Stimulated activated naive CD8-positive, alpha-beta T cell treated with anti-CD3 and anti-CD28 coated beads, Interleukin-15, amount 100 ng/mL, for 72 hours (primary cell): ENCODE results near the gene PPP2R1B.
"Not testable (repeated sequence)": the region's sequence is repeated elsewhere in the genome, so short reads cannot be mapped to it uniquely, and the experiment has no call there.

Source experiments
- ATAC-seq: fragments of 150-1000 bp; cut with Tn5 transposase; 2 replicates; pipeline ENCODE4 v1.10.0; 2021; ENCODE audit warnings: mild to moderate bottlenecking, moderate library complexity
- DNase-seq, 2 donors: peaks; one replicate each; pipeline ENCODE4 v3.0.0; 2021 to 2022
- H3K27ac Mint-ChIP-seq, 2 donors: one replicate each; pipeline ENCODE4 v1.8.0; 2022; ENCODE audit warnings: mild to moderate bottlenecking in 2 of 2, mixed read lengths in 2 of 2, moderate library complexity in 2 of 2
- H3K27me3 Mint-ChIP-seq: one replicate; pipeline ENCODE4 v1.8.0; 2022; ENCODE audit warnings: mixed read lengths
- H3K4me1 Mint-ChIP-seq: one replicate; pipeline ENCODE4 v1.8.0; 2022; ENCODE audit warnings: mild to moderate bottlenecking, mixed read lengths
- H3K4me3 Mint-ChIP-seq, 2 donors: one replicate each; pipeline ENCODE4 v1.8.0; 2022; ENCODE audit warnings: mild to moderate bottlenecking in 2 of 2, mixed read lengths in 2 of 2, moderate library complexity in 1 of 2
- H3K9me3 Mint-ChIP-seq, 2 donors: one replicate each; pipeline ENCODE4 v1.8.0; 2022; ENCODE audit warnings: mixed read lengths in 2 of 2

Gene PPP2R1B

GRCh38 chr11:111792955-111793500 is 26.8 kb upstream of the PPP2R1B start:
- H3K4me1 Mint-ChIP-seq: peaks cover 12% of the 10 kb centered on the region
- DNase-seq: no peak
- no peaks in the 10 kb centered on the region for H3K27me3 Mint-ChIP-seq
- H3K9me3 Mint-ChIP-seq: peaks cover 0 to 5% of the 10 kb centered on the region in 2 donors
- no peak for ATAC-seq
- no peak overlapping the region for H3K4me3 Mint-ChIP-seq
- no peak overlapping the region for H3K27ac Mint-ChIP-seq

- ATAC-seq (no peak), DNase-seq (no peak)
- Mint-ChIP-seq H3K27me3 (no peaks in the 10 kb centered on the region), H3K4me3 (no peak overlapping the region), H3K27ac (no peak overlapping the region), H3K4me1 (peaks cover 10% of the 10 kb centered on the region), H3K9me3 (no peaks in the 10 kb centered on the region)
Observed at GRCh38 chr11:111792314-111792713, 26.1 kb upstream of the PPP2R1B start.

- H3K9me3 Mint-ChIP-seq: no peaks in the 10 kb centered on the region
- ATAC-seq: no peak
- DNase-seq: no peak
- H3K4me3 Mint-ChIP-seq: no peak overlapping the region
- no peak overlapping the region for H3K27ac Mint-ChIP-seq
- no peaks in the 10 kb centered on the region for H3K4me1 Mint-ChIP-seq
- no peaks in the 10 kb centered on the region for H3K27me3 Mint-ChIP-seq
Observed at GRCh38 chr11:111788464-111788863, 22.3 kb upstream of the PPP2R1B start.

GRCh38 chr11:111788051-111788450 is 21.9 kb upstream of the PPP2R1B start:
- DNase-seq: no peak
- no peaks in the 10 kb centered on the region for H3K4me1 Mint-ChIP-seq
- ATAC-seq: no peak
- no peak overlapping the region for H3K4me3 Mint-ChIP-seq
- H3K27me3 Mint-ChIP-seq: no peaks in the 10 kb centered on the region
- no peak overlapping the region for H3K27ac Mint-ChIP-seq
- no peaks in the 10 kb centered on the region for H3K9me3 Mint-ChIP-seq

GRCh38 chr11:111785886-111786412 is 19.8 kb upstream of the PPP2R1B start:
- no peaks in the 10 kb centered on the region for H3K9me3 Mint-ChIP-seq
- H3K27me3 Mint-ChIP-seq: no peaks in the 10 kb centered on the region
- ATAC-seq: no peak
- peak overlapping the region in 1 of 2 donors; percentile 7 for H3K27ac Mint-ChIP-seq
- H3K4me3 Mint-ChIP-seq: no peak overlapping the region
- DNase-seq: no peak
- no peaks in the 10 kb centered on the region for H3K4me1 Mint-ChIP-seq

GRCh38 chr11:111785076-111785475 is 18.9 kb upstream of the PPP2R1B start:
- Mint-ChIP-seq H3K27ac (peak overlapping the region in 1 of 2 donors; percentile 49), H3K9me3 (no peaks in the 10 kb centered on the region), H3K4me1 (no peaks in the 10 kb centered on the region), H3K27me3 (no peaks in the 10 kb centered on the region), H3K4me3 (no peak overlapping the region)
- ATAC-seq: no peak
- no peak for DNase-seq

GRCh38 chr11:111784311-111784710 is 18.1 kb upstream of the PPP2R1B start:
- peak overlapping the region in 1 of 2 donors; percentile 83 for H3K27ac Mint-ChIP-seq
- ATAC-seq, H3K4me3 Mint-ChIP-seq, H3K4me1 Mint-ChIP-seq, H3K27me3 Mint-ChIP-seq, DNase-seq, H3K9me3 Mint-ChIP-seq: not testable (repeated sequence)

GRCh38 chr11:111782109-111782741 is 16.0 kb upstream of the PPP2R1B start:
- Mint-ChIP-seq H3K27ac (no peak overlapping the region), H3K4me3 (no peak overlapping the region), H3K9me3 (no peaks in the 10 kb centered on the region), H3K27me3 (no peaks in the 10 kb centered on the region), H3K4me1 (no peaks in the 10 kb centered on the region)
- DNase-seq: no peak
- no peak for ATAC-seq

GRCh38 chr11:111779118-111779517 is 12.9 kb upstream of the PPP2R1B start:
- ATAC-seq (no peak), DNase-seq (no peak)
- H3K4me1 Mint-ChIP-seq: no peaks in the 10 kb centered on the region
- H3K4me3 Mint-ChIP-seq: no peak overlapping the region
- H3K9me3 Mint-ChIP-seq: no peaks in the 10 kb centered on the region
- H3K27me3 Mint-ChIP-seq: no peaks in the 10 kb centered on the region
- H3K27ac Mint-ChIP-seq: no peak overlapping the region

- DNase-seq (no peak), ATAC-seq (no peak)
- no peaks in the 10 kb centered on the region for H3K27me3 Mint-ChIP-seq
- H3K9me3 Mint-ChIP-seq: no peaks in the 10 kb centered on the region
- H3K4me3 Mint-ChIP-seq: no peak overlapping the region
- H3K27ac Mint-ChIP-seq: no peak overlapping the region
- no peaks in the 10 kb centered on the region for H3K4me1 Mint-ChIP-seq
Observed at GRCh38 chr11:111778047-111778558, 11.9 kb upstream of the PPP2R1B start.

- ATAC-seq: peak; percentile 86
- Mint-ChIP-seq H3K9me3 (no peaks in the 10 kb centered on the region), H3K4me1 (no peaks in the 10 kb centered on the region), H3K27ac (no peak overlapping the region), H3K27me3 (no peaks in the 10 kb centered on the region), H3K4me3 (no peak overlapping the region)
- DNase-seq: peak; percentile 14 to 21
Observed at GRCh38 chr11:111777094-111778046, 11.2 kb upstream of the PPP2R1B start.

GRCh38 chr11:111776398-111777093 is 10.4 kb upstream of the PPP2R1B start:
- no peaks in the 10 kb centered on the region for H3K4me1 Mint-ChIP-seq
- H3K9me3 Mint-ChIP-seq: no peaks in the 10 kb centered on the region
- DNase-seq (no peak), ATAC-seq (no peak)
- no peaks in the 10 kb centered on the region for H3K27me3 Mint-ChIP-seq
- H3K4me3 Mint-ChIP-seq: no peak overlapping the region
- no peak overlapping the region for H3K27ac Mint-ChIP-seq

- Mint-ChIP-seq H3K27me3 (no peaks in the 10 kb centered on the region), H3K4me3 (no peak overlapping the region), H3K9me3 (no peaks in the 10 kb centered on the region), H3K4me1 (no peaks in the 10 kb centered on the region), H3K27ac (peak overlapping the region in 1 of 2 donors; percentile 19)
- DNase-seq: no peak
- no peak for ATAC-seq
Observed at GRCh38 chr11:111774955-111775710, 8.9 kb upstream of the PPP2R1B start.

- Mint-ChIP-seq H3K27ac (no peak overlapping the region), H3K9me3 (no peaks in the 10 kb centered on the region), H3K4me3 (no peak overlapping the region), H3K4me1 (no peaks in the 10 kb centered on the region), H3K27me3 (no peaks in the 10 kb centered on the region)
- DNase-seq: no peak
- ATAC-seq: no peak
Observed at GRCh38 chr11:111772535-111772934, 6.3 kb upstream of the PPP2R1B start.

GRCh38 chr11:111771205-111771604 is 5.0 kb upstream of the PPP2R1B start:
- H3K4me3 Mint-ChIP-seq, H3K27me3 Mint-ChIP-seq, DNase-seq, H3K4me1 Mint-ChIP-seq, H3K9me3 Mint-ChIP-seq, H3K27ac Mint-ChIP-seq, ATAC-seq: not testable (repeated sequence)
